H1 (cell line): ENCODE results near the gene ATXN2L. TPM values are rescaled to one million over a fixed set of nuclear protein-coding genes. Genes with fewer than 3 reads are reported as not detected.

ENCODE experiments used
- ASH2L ChIP-seq: fragments of 200-600, 300-600 bp; sonication (generic); IDR thresholded peaks from one replicate; pipeline ENCODE4 v1.7.1; 2017; ENCODE audit warnings: low read length
- CBX8 ChIP-seq: fragments of 300-800, 300-1000 bp; sonication (generic); IDR thresholded peaks from 2 replicates; pipeline ENCODE4 v1.7.1; 2016; ENCODE audit warnings: low read depth, low read length, borderline replicate concordance
- CEBPB ChIP-seq: IDR thresholded peaks from 2 replicates; pipeline ENCODE4 v1.6.1; 2012; ENCODE audit warnings: low read depth, low read length
- GTF2F1 ChIP-seq: IDR thresholded peaks from 2 replicates; pipeline ENCODE4 v1.6.1; 2012; ENCODE audit warnings: low read depth, low read length, improper control_type of control experiment, borderline replicate concordance
- HDAC2 ChIP-seq, 2 experiments: fragments of 300-600 bp in 1 of 2; sonication (generic) in 1 of 2; IDR thresholded peaks; 2 replicates each; pipeline ENCODE4 v1.6.1; 2011 to 2012; ENCODE audit warnings: low read depth in 2 of 2, low read length in 2 of 2, mild to moderate bottlenecking in 2 of 2, moderate library complexity in 2 of 2, borderline replicate concordance in 1 of 2, inconsistent platforms in 1 of 2
- HDAC6 ChIP-seq: IDR thresholded peaks from one replicate; pipeline ENCODE4 v1.7.1; 2012; ENCODE audit warnings: low read depth, mild to moderate bottlenecking, inconsistent platforms, low read length, moderate library complexity
- KDM4A ChIP-seq: IDR thresholded peaks from one replicate; pipeline ENCODE4 v1.7.1; 2012; ENCODE audit warnings: low read depth, mild to moderate bottlenecking, moderate library complexity, low read length, inconsistent platforms; ENCODE audit not compliant: severe bottlenecking
- RNF2 ChIP-seq: fragments of 200-900, 300-1000 bp; sonication (generic); IDR thresholded peaks from 2 replicates; pipeline ENCODE4 v1.7.1; 2016; ENCODE audit warnings: borderline replicate concordance, low read depth, mild to moderate bottlenecking, antibody characterized with exemption, low read length; ENCODE audit not compliant: poor library complexity, severe bottlenecking; ENCODE audit errors: missing control alignments
- SUZ12 ChIP-seq: fragments of 200-600 bp; sonication (generic); IDR thresholded peaks from 2 replicates; pipeline ENCODE4 v1.6.1; 2012; ENCODE audit warnings: mild to moderate bottlenecking, inconsistent platforms, low read length, moderate library complexity, mixed read lengths
- polyA plus RNA-seq, 7 experiments: library from polyadenylated mRNA; depleted of rRNA in 3 of 7; stranded (reverse) in 5 of 7; unstranded in 2 of 7; fragments of >200 nt in 5 of 7; fragments of 200-250 nt in 2 of 7; gene quantifications; 1 replicate in 5 of 7; 2 replicates in 1 of 7; 4 replicates in 1 of 7; pipeline versions ENCODE4 v1.2.1 to v1.2.3, GENCODE V29; 2011 to 2013; ENCODE audit warnings: missing spikeins in 2 of 7, mixed read lengths in 2 of 7
- total RNA-seq: library from RNA; stranded (reverse); fragmentation: NEBNext Ultra II Directional; extraction: Animal tissue kit (Norgen Biotek cat#: 25700); gene quantifications from 2 replicates; pipeline ENCODE4 v1.2.1, GENCODE V29; 2021

Gene ATXN2L
- total and polyA plus RNA-seq, 2 of the 8 experiments (the other 6 are each of a cell fraction or from before 2014, with no cell fraction given) = 79.1 to 227 TPM

DNA sequence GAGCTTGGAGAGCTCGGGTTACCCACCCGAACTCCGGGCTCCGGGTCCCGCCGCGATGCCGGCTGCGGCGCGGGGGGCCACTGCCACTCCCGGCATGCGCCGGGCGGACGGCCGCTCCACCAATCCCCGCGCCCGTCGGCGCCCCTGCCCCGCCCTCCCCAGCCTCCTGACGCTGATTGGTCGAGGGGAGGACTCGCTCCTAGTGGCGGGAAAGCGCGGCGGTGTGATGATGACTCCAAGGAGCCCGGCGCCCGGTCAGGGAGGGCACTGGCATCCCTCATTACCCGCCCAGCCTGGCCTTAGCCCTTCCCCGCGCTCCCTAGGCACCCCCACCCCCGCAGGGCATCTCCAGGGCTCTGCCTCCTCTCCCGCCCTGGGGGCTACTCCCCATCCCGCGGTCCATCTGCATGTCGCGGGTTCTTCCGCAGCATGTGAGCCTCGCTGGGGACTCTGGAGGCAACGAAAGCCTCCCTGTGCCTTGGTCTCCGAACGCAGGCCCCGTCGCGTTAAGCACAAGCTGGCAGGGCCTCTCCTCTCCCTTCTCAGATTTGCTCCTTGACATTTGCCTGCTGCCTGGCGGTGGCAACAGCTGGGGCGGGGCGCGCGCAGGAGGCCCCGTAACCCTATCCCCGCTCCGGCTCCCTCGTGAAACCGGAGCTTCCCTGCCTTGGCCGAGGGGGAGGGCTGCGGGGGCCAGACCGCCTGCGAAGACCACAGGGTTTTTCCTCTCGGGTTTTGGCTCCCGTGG lies 57.2 kb downstream of the ATXN2L start (continued):
- TF ChIP-seq GTF2F1 (no peak), RNF2 (no peak), HDAC6 (no peak), CBX8 (no peak), ASH2L (peak; percentile 26), KDM4A (peak; percentile 81), CEBPB (no peak), SUZ12 (no peak), HDAC2 (IDR thresholded peaks at IDR 0.05; ENCODE audit: borderline replicate concordance in 1 of 2, low read depth in 2 of 2, low read length in 2 of 2) (peak in 1 of 2 experiments; percentile 79; a peak in 1 of 4 replicates)
